Osteoblast (primary cell): ENCODE data around the gene TIA1. TPM values are rescaled to one million over a fixed set of nuclear protein-coding genes. Genes with fewer than 3 reads are reported as not detected.
A peak's percentile ranks its signal among the peaks of the same experiment; 100 is the strongest.

Source experiments
- DNase-seq: peaks from one replicate; pipeline ENCODE4 v3.0.0; 2011; ENCODE audit warnings: low spot score, mixed read lengths; ENCODE audit not compliant: insufficient read length; ENCODE audit errors: missing footprints
- H2AFZ ChIP-seq: 2 replicates; pipeline ENCODE4 v1.6.0; 2011; ENCODE audit warnings: mild to moderate bottlenecking, low read length
- H3K27ac ChIP-seq: 2 replicates; pipeline ENCODE4 v1.5.1; 2011; ENCODE audit warnings: mild to moderate bottlenecking, low read depth, low read length, moderate library complexity
- H3K27me3 ChIP-seq: 2 replicates; pipeline ENCODE4 v1.6.0; 2012; ENCODE audit warnings: mild to moderate bottlenecking, control low read depth, inconsistent platforms, low read length, moderate library complexity; ENCODE audit not compliant: insufficient read depth
- H3K36me3 ChIP-seq: 2 replicates; pipeline ENCODE4 v1.5.1; 2011; ENCODE audit warnings: mild to moderate bottlenecking, low read length, control low read depth, moderate library complexity; ENCODE audit not compliant: insufficient read depth
- H3K4me1 ChIP-seq: 2 replicates; pipeline ENCODE4 v1.5.1; 2011; ENCODE audit warnings: mild to moderate bottlenecking, low read length, control low read depth, moderate library complexity; ENCODE audit not compliant: insufficient read depth
- H3K4me2 ChIP-seq: 2 replicates; pipeline ENCODE4 v1.6.0; 2011; ENCODE audit warnings: mild to moderate bottlenecking, low read length; ENCODE audit not compliant: insufficient read depth
- H3K4me3 ChIP-seq: fragments of 200-600 bp; sonication (generic); 3 replicates; pipeline ENCODE4 v1.5.1; 2012; ENCODE audit warnings: mild to moderate bottlenecking, low read length, inconsistent platforms; ENCODE audit not compliant: insufficient read depth
- H3K79me2 ChIP-seq: 2 replicates; pipeline ENCODE4 v1.6.0; 2012; ENCODE audit warnings: mild to moderate bottlenecking, low read length, control low read depth, inconsistent platforms; ENCODE audit not compliant: insufficient read depth
- H3K9me3 ChIP-seq: 2 replicates; pipeline ENCODE4 v1.5.1; 2011; ENCODE audit warnings: low read depth, low read length, control low read depth
- H4K20me1 ChIP-seq: 2 replicates; pipeline ENCODE4 v1.6.0; 2012; ENCODE audit warnings: mild to moderate bottlenecking, low read length, control low read depth; ENCODE audit not compliant: insufficient read depth
- total RNA-seq: library from RNA; depleted of rRNA; stranded (reverse); fragments of >200 nt; gene quantifications from 2 replicates; pipeline ENCODE4 v1.2.3, GENCODE V29; 2012
- TF ChIP-seq, protein P1 (sequence below): IDR thresholded peaks from 2 replicates; pipeline ENCODE4 v1.5.1; 2011; ENCODE audit warnings: mild to moderate bottlenecking, low read depth, low read length, moderate library complexity; ENCODE audit errors: extremely low read depth

Gene TIA1
- total RNA-seq, 1 donor: 87.6 TPM

DNA sequence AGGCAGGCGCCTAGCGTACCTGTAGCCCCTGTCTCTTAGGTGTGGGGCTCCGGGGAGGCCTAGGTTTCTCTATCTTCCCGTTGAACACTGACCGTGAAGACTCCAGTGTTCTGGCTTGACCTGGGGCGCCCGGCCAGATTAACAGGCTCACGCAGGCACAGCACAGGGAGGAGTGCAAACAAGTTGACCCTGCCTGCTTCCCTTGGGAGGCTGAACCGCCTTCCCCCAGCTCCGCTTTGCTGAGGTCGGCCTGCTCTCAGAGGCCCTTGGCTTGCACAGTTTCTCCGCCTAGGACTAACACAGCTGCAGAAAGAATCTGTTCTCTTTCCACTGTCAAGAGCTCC is 10.1 kb upstream of the TIA1 start:
- peak overlapping the region; percentile 43 for H3K27ac ChIP-seq
- peaks cover 6% of the 10 kb centered on the region for H3K4me1 ChIP-seq
- peak; percentile 95 for DNase-seq
- H3K79me2 ChIP-seq: peaks cover 17% of the 10 kb centered on the region
- peak overlapping the region; percentile 78 for H3K4me2 ChIP-seq
- peak overlapping the region; percentile 86 for H3K4me3 ChIP-seq
- peaks cover 12% of the 10 kb centered on the region for H3K36me3 ChIP-seq
- no peaks in the 10 kb centered on the region for H3K27me3 ChIP-seq
- no peaks in the 10 kb centered on the region for H3K9me3 ChIP-seq
- H2AFZ ChIP-seq: peak overlapping the region; percentile 93
- no peaks in the 10 kb centered on the region for H4K20me1 ChIP-seq
- TF ChIP-seq, protein P1, sequence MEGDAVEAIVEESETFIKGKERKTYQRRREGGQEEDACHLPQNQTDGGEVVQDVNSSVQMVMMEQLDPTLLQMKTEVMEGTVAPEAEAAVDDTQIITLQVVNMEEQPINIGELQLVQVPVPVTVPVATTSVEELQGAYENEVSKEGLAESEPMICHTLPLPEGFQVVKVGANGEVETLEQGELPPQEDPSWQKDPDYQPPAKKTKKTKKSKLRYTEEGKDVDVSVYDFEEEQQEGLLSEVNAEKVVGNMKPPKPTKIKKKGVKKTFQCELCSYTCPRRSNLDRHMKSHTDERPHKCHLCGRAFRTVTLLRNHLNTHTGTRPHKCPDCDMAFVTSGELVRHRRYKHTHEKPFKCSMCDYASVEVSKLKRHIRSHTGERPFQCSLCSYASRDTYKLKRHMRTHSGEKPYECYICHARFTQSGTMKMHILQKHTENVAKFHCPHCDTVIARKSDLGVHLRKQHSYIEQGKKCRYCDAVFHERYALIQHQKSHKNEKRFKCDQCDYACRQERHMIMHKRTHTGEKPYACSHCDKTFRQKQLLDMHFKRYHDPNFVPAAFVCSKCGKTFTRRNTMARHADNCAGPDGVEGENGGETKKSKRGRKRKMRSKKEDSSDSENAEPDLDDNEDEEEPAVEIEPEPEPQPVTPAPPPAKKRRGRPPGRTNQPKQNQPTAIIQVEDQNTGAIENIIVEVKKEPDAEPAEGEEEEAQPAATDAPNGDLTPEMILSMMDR: no peak

DNA sequence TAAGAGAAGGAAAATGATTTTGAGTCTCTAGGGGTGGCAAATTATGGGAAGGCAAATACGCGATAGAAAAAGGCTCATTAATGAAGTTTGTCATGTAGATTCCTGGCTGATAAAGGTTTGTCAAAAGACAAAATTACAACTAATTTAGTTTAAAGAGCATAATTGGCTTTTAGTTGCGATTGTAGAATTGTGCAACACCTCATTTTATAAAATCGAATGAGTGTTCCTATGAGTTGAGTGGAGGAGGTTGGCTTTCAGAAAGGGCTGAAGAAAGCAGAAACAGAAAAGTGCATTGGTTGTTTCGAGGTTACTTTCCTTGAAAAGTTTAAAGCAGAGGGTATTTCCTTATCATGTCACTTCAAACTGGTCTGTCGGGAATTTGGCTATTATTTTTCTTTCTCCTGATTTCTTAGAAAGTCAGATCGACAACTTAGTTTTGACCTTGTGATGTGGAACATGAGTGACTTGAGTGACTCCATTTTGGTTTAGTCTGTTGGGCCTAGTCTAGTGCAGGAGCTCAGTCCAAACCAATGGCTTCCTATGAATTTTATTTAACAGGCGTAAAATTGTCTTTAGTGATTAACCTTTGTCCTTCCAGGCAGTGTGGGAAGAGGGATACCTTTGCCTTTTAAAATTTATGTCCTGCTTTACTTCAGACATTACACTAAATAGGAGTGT is 7.3 kb upstream of the TIA1 start:
- H3K4me3 ChIP-seq: no peak overlapping the region
- H3K36me3 ChIP-seq: peaks cover 2% of the 10 kb centered on the region
- H3K4me1 ChIP-seq: peaks cover 6% of the 10 kb centered on the region
- H3K4me2 ChIP-seq: no peak overlapping the region
- no peaks in the 10 kb centered on the region for H3K9me3 ChIP-seq
- no peaks in the 10 kb centered on the region for H3K27me3 ChIP-seq
- peaks cover 11% of the 10 kb centered on the region for H3K79me2 ChIP-seq
- TF ChIP-seq, protein P1: no peak
- no peaks in the 10 kb centered on the region for H4K20me1 ChIP-seq
- H2AFZ ChIP-seq: no peak overlapping the region
- peak; percentile 13 for DNase-seq
- H3K27ac ChIP-seq: no peak overlapping the region

DNA sequence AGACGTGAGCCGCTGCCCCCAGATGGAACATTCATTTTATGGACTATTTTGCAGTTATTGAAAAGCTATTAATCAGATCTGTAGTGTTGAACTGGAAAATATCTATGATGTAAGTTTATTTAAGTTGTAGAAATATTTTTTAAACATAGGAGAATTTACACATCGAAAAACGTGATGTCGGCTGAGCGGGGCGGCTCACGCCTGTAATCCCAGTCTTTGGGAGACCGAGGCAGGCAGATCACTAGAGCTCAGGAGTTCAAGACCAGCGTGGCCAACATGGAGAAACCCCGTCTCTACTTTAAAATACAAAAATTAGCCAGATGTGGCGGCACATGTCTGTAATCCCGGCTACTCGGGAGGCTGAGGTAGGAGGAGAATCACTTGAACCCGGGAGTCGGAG is 2.0 kb upstream of the TIA1 start:
- H3K27ac ChIP-seq: no peak overlapping the region
- TF ChIP-seq, protein P1: no peak
- no peak overlapping the region for H3K4me2 ChIP-seq
- no peaks in the 10 kb centered on the region for H3K36me3 ChIP-seq
- no peak for DNase-seq
- H3K4me3 ChIP-seq: no peak overlapping the region
- peaks cover 29% of the 10 kb centered on the region for H3K79me2 ChIP-seq
- peaks cover 16% of the 10 kb centered on the region for H4K20me1 ChIP-seq
- no peak overlapping the region for H2AFZ ChIP-seq
- H3K9me3 ChIP-seq: no peaks in the 10 kb centered on the region
- peaks cover 8% of the 10 kb centered on the region for H3K4me1 ChIP-seq
- no peaks in the 10 kb centered on the region for H3K27me3 ChIP-seq

DNA sequence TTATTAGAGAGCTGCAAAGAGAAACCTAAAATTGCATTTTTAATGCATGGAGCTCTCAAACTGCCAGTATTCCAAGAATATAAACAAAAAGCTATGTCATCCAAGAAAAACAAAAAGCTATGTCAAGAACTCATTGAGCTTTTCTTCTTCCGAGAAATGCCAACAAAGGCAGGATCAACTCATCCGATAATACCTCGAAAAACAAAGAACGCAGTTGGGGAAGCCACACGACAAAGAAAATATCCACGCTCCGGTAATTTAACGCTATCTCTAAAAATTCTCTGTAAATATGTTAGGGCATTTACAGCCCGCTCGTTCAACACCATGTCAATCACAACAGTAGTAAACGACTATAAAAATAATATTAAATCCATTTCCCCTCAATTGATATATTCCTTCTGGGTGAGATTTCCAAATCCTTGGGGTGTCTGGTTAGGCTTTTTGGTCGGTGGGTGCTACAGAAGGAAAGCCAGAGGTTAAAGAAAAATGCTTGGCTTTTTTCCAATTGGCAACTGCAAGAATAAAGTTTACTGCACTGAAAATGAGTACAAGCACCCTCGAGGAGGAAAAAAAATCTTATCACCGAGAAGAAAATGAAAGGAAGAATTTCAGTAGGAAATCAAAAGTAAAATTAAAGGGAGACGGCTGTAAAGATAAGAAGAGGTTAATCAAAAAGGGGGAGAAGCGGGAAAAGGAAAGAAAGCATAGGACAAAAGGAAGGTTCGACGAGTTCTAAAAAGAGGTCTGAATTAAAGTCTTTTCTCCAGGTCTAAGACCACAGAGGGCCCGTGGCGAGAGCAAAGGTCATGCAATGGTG is 856 bp downstream of the TIA1 start:
- H3K4me1 ChIP-seq: peaks cover 8% of the 10 kb centered on the region
- DNase-seq: peak; percentile 49

More for the DNA sequence above, 856 bp downstream of the TIA1 start:
- TF ChIP-seq, protein P1: no peak
- Histone ChIP-seq H3K79me2 (peaks cover 57% of the 10 kb centered on the region), H2AFZ (peak overlapping the region; percentile 94), H3K27ac (peak overlapping the region; percentile 88), H3K27me3 (no peaks in the 10 kb centered on the region), H3K9me3 (no peaks in the 10 kb centered on the region), H3K4me3 (peak overlapping the region; percentile 80), H4K20me1 (peaks cover 28% of the 10 kb centered on the region), H3K4me2 (peak overlapping the region; percentile 82), H3K36me3 (no peaks in the 10 kb centered on the region)
